Smooth muscle cell (in vitro differentiated cells): ENCODE data around the gene SELENON. TPM values are rescaled to one million over a fixed set of nuclear protein-coding genes. Genes with fewer than 3 reads are reported as not detected.

Experiments
- DNase-seq: peaks from one replicate; lab custom pipeline; 2025; ENCODE audit not compliant: unreplicated experiment; lab: John Stamatoyannopoulos, UW
- H2AFZ ChIP-seq: fragments of 200-600 bp; sonication (generic); 2 replicates; pipeline ENCODE4 v1.6.0; 2016; ENCODE audit warnings: antibody characterized with exemption, low read depth, mild to moderate bottlenecking
- H3F3A ChIP-seq: fragments of 200-600 bp; sonication (generic); 2 replicates; pipeline ENCODE4 v1.6.0; 2017; ENCODE audit warnings: antibody characterized with exemption, low read depth
- H3K27ac ChIP-seq: fragments of 200-600 bp; sonication (generic); 2 replicates; pipeline ENCODE4 v1.5.1; 2016; ENCODE audit warnings: low read depth, mild to moderate bottlenecking
- H3K27me3 ChIP-seq: fragments of 200-600 bp; sonication (generic); 2 replicates; pipeline ENCODE4 v1.6.1; 2016; ENCODE audit warnings: low read depth, mild to moderate bottlenecking
- H3K36me3 ChIP-seq: fragments of 200-600 bp; sonication (generic); 2 replicates; pipeline ENCODE4 v1.5.1; 2016; ENCODE audit warnings: low read depth
- H3K4me1 ChIP-seq: fragments of 200-600 bp; sonication (generic); 2 replicates; pipeline ENCODE4 v1.5.1; 2016; ENCODE audit warnings: low read depth
- H3K4me2 ChIP-seq: fragments of 200-600 bp; sonication (generic); 2 replicates; pipeline ENCODE4 v1.6.0; 2016; ENCODE audit warnings: mild to moderate bottlenecking
- H3K4me3 ChIP-seq: fragments of 200-600 bp; sonication (generic); 2 replicates; pipeline ENCODE4 v1.5.1; 2016; ENCODE audit warnings: mild to moderate bottlenecking
- H3K79me2 ChIP-seq: fragments of 200-600 bp; sonication (generic); 2 replicates; pipeline ENCODE4 v1.6.0; 2016; ENCODE audit warnings: low read depth, mild to moderate bottlenecking
- H3K9ac ChIP-seq: fragments of 200-600 bp; sonication (generic); 2 replicates; pipeline ENCODE4 v1.6.0; 2016; ENCODE audit warnings: low read depth
- H3K9me3 ChIP-seq: fragments of 200-600 bp; sonication (generic); replicated peaks from 2 replicates; pipeline ENCODE4 v1.5.1; 2016; ENCODE audit warnings: low read depth
- H4K20me1 ChIP-seq: fragments of 200-600 bp; sonication (generic); 2 replicates; pipeline ENCODE4 v1.6.0; 2016; ENCODE audit warnings: low read depth
- WGBS: methylation state at CpG from one replicate; pipeline ENCODE4 v1.1.7; 2016; ENCODE audit warnings: low lambda C conversion rate; 5-methylcytosine and 5-hydroxymethylcytosine counted together
- polyA plus RNA-seq: library from polyadenylated mRNA; unstranded; fragments of >200 nt; fragmentation: Nextera tagmentation; extraction: Ambion mirVana; gene quantifications from 2 replicates; pipeline ENCODE4 v1.2.1, GENCODE V29; 2016
- total RNA-seq: library from RNA; depleted of rRNA; stranded (reverse); fragments of >200 nt; gene quantifications from 2 replicates; pipeline ENCODE4 v1.2.3, GENCODE V29; 2014
- TF ChIP-seq, protein P1 (sequence below): fragments of 200-600 bp; sonication (generic); IDR thresholded peaks from 2 replicates; pipeline ENCODE4 v1.5.1; 2017; ENCODE audit warnings: borderline replicate concordance, mild to moderate bottlenecking, antibody characterized with exemption; ENCODE audit not compliant: insufficient read depth, poor library complexity, severe bottlenecking

SELENON gene
- total and polyA plus RNA-seq, 2 experiments from 2014 or later, result 32.6 to 62.9 TPM

GRCh38 chr1:25782608-25783201, 17.3 kb upstream of the SELENON start:
- Histone ChIP-seq H3K79me2 (no peaks in the 10 kb centered on the region), H3K27me3 (no peaks in the 10 kb centered on the region), H3F3A (no peaks in the 10 kb centered on the region), H3K4me3 (no peak overlapping the region), H4K20me1 (no peaks in the 10 kb centered on the region), H3K4me1 (no peaks in the 10 kb centered on the region), H2AFZ (no peak overlapping the region), H3K4me2 (no peak overlapping the region), H3K9ac (no peak overlapping the region), H3K36me3 (no peaks in the 10 kb centered on the region), H3K9me3 (no peaks in the 10 kb centered on the region), H3K27ac (no peak overlapping the region)
- no peak for DNase-seq
- 89% methylated on average over 18 of the region's 18 CpGs for WGBS
- TF ChIP-seq, protein P1, sequence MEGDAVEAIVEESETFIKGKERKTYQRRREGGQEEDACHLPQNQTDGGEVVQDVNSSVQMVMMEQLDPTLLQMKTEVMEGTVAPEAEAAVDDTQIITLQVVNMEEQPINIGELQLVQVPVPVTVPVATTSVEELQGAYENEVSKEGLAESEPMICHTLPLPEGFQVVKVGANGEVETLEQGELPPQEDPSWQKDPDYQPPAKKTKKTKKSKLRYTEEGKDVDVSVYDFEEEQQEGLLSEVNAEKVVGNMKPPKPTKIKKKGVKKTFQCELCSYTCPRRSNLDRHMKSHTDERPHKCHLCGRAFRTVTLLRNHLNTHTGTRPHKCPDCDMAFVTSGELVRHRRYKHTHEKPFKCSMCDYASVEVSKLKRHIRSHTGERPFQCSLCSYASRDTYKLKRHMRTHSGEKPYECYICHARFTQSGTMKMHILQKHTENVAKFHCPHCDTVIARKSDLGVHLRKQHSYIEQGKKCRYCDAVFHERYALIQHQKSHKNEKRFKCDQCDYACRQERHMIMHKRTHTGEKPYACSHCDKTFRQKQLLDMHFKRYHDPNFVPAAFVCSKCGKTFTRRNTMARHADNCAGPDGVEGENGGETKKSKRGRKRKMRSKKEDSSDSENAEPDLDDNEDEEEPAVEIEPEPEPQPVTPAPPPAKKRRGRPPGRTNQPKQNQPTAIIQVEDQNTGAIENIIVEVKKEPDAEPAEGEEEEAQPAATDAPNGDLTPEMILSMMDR, result no peak

DNA sequence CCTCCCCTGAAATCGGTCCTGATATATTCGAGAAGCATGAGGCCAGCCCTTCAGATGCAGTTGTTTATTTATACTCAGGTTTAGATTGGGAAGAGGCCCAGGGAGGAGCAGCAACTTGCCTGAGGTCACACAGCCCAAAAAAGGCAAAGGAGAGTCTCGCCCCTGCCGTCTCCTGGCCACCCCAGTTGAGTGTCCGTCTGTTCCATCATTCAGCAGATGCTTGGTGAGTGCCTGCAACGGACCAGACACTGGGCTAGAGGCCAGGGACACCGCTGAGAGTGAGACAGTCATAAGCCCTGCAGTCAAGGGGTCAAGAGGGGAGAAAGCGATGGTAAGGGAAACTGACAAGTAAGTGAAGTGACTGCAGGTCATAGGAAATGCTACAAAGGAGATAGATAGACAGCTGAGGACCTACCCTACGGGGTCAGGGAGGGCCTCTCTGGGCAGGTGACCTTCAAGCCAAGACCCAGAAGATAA, 15.4 kb upstream of the SELENON start:
- Histone ChIP-seq H3F3A (no peaks in the 10 kb centered on the region), H3K27me3 (no peaks in the 10 kb centered on the region), H3K27ac (no peak overlapping the region), H3K4me1 (no peaks in the 10 kb centered on the region), H3K9ac (no peak overlapping the region), H4K20me1 (no peaks in the 10 kb centered on the region), H3K4me2 (no peak overlapping the region), H3K36me3 (no peaks in the 10 kb centered on the region), H3K79me2 (no peaks in the 10 kb centered on the region), H3K4me3 (no peak overlapping the region), H3K9me3 (no peaks in the 10 kb centered on the region), H2AFZ (no peak overlapping the region)
- WGBS, result 68% methylated on average over 9 of the region's 9 CpGs
- TF ChIP-seq, protein P1, result no peak
- DNase-seq, result no peak

DNA sequence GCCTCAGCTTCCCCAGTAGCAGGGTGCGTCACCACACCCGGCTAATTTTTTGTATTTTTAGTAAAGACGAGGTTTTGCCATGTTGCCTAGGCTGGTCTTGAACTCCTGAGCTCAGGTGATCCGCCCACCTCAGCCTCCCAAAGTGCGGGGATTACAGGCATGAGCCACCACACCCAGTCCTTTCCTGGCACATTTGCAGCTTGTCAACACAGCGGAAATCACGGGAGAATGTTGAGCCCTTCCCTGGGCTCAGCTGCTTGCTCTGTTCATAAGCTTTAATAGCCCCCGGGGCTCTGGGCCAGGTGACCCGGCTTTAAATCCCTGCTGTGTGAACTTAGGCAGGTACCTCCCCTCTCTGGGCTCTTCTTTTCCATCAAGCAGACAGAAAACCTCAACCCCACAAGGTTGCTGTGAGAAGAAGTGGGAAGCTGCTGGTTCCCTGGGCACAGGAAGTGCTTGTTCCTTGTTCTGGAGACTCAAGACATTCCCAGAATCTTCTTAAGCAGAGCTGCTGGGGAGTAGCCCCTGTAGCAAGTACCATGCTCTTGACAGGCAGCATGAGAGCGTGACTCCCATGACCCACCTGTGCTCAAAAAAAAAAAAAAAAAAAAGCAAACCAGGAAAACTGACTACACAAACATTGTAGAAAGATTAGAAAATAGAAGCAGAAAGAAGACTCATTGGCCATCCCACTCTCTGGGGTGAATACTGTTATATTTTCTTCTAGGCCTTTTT, 14.5 kb upstream of the SELENON start:
- Histone ChIP-seq H3K4me3 (no peak overlapping the region), H3K9ac (no peak overlapping the region), H3K4me2 (no peak overlapping the region), H3K36me3 (no peaks in the 10 kb centered on the region), H3K27ac (no peak overlapping the region), H3K4me1 (no peaks in the 10 kb centered on the region), H4K20me1 (no peaks in the 10 kb centered on the region), H2AFZ (no peak overlapping the region), H3K27me3 (no peaks in the 10 kb centered on the region), H3F3A (no peaks in the 10 kb centered on the region), H3K9me3 (no peaks in the 10 kb centered on the region), H3K79me2 (no peaks in the 10 kb centered on the region)
- TF ChIP-seq, protein P1, result no peak
- no peak for DNase-seq
- 89% methylated on average over 10 of the region's 10 CpGs for WGBS
